ENCODE data around the gene SLC30A3. TPM values are rescaled to one million over a fixed set of nuclear protein-coding genes. Genes with fewer than 3 reads are reported as not detected.

Gene SLC30A3
- total RNA-seq, 1 experiment from 2014 or later: 1.5 TPM

DNA sequence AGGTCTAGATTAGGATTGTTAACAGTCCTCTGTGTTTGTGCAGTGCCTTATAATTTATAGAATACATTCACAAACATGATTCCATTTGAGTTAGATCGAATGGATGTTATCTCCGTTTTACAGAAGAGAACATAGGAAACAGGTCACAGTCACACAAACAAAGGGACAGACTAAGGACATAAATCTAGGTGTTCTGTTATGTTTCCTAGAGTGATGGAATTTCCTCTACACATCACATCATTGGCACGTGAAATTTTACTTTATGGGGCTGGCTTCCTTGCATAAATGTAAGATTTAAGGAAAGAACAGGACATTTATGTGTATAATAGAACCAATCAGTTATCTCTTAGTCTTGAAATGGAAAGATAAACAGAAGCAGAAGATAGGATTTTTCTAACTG, 25.8 kb upstream of the SLC30A3 start:
- peaks cover 29% of the 10 kb centered on the region for H3F3A ChIP-seq (ENCODE audit: insufficient read depth, low read depth)

GRCh38 chr2:27285481-27285880, 22.6 kb upstream of the SLC30A3 start:
- CTCF ChIA-PET: no interaction called here

More for the DNA sequence above, 25.8 kb upstream of the SLC30A3 start:
- Histone ChIP-seq H3K9me3 (ENCODE audit: insufficient read depth, low read depth) (no peaks in the 10 kb centered on the region), H3K79me2 (ENCODE audit: low read depth) (no peaks in the 10 kb centered on the region), H3K4me2 (no peak overlapping the region), H3K27me3 (ENCODE audit: insufficient read depth, low read depth) (no peaks in the 10 kb centered on the region), H3K27ac (no peak overlapping the region), H3K9me2 (ENCODE audit: insufficient read depth) (no peaks in the 10 kb centered on the region), H3K36me3 (ENCODE audit: low read depth) (no peaks in the 10 kb centered on the region), H2AFZ (no peak overlapping the region), H3K4me1 (replicated peaks; ENCODE audit: insufficient read depth) (peaks cover 36% of the 10 kb centered on the region), H4K20me1 (ENCODE audit: insufficient read depth) (no peaks in the 10 kb centered on the region), H3K4me3 (no peak overlapping the region)
- BruUV-seq (replicated peaks): no TSS peak
- ChIA-PET CTCF (no interaction called here), POLR2A (ENCODE audit: unreplicated experiment) (no interaction called here)
- TF ChIP-seq EZH2 (IDR thresholded peaks at IDR 0.05; ENCODE audit: low read depth): no peak
- intact Hi-C loops (cut with micrococcal nuclease; ENCODE audit: unreplicated experiment): no loop called here
- DNase-seq: no peak

GRCh38 chr2:27284996-27285395, 22.1 kb upstream of the SLC30A3 start:
- TF ChIP-seq, protein P1, sequence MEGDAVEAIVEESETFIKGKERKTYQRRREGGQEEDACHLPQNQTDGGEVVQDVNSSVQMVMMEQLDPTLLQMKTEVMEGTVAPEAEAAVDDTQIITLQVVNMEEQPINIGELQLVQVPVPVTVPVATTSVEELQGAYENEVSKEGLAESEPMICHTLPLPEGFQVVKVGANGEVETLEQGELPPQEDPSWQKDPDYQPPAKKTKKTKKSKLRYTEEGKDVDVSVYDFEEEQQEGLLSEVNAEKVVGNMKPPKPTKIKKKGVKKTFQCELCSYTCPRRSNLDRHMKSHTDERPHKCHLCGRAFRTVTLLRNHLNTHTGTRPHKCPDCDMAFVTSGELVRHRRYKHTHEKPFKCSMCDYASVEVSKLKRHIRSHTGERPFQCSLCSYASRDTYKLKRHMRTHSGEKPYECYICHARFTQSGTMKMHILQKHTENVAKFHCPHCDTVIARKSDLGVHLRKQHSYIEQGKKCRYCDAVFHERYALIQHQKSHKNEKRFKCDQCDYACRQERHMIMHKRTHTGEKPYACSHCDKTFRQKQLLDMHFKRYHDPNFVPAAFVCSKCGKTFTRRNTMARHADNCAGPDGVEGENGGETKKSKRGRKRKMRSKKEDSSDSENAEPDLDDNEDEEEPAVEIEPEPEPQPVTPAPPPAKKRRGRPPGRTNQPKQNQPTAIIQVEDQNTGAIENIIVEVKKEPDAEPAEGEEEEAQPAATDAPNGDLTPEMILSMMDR (conservative IDR thresholded peaks at IDR 0.05): no peak
- TF ChIP-seq EZH2 (IDR thresholded peaks at IDR 0.05; ENCODE audit: low read depth): no peak
- no peak for DNase-seq
- no peak overlapping the region for H2AFZ ChIP-seq
- H3K27ac ChIP-seq: no peak overlapping the region
- no peak overlapping the region for H3K4me2 ChIP-seq
- intact Hi-C loops (cut with micrococcal nuclease; ENCODE audit: unreplicated experiment): loop anchor here (5.0 kb wide), 1 partner anchor 73 kb away; the partner anchor contains the start of genes ATRAID and SLC5A6
- ChIA-PET CTCF (interaction anchor here (0.6 kb wide), 1 partner anchor 197 kb away, joined by 7 read pairs; no protein-coding TSS in a partner anchor), POLR2A (ENCODE audit: unreplicated experiment) (interaction anchor here (0.6 kb wide), 1 partner anchor 516 kb away, joined by 4 read pairs; no protein-coding TSS in a partner anchor)
- no peaks in the 10 kb centered on the region for H3K79me2 ChIP-seq (ENCODE audit: low read depth)
- BruUV-seq (replicated peaks): no TSS peak
- H3K4me1 ChIP-seq (replicated peaks; ENCODE audit: insufficient read depth): peaks cover 37% of the 10 kb centered on the region
- no peaks in the 10 kb centered on the region for H3K9me2 ChIP-seq (ENCODE audit: insufficient read depth)
- H4K20me1 ChIP-seq (ENCODE audit: insufficient read depth): no peaks in the 10 kb centered on the region
- H3F3A ChIP-seq (ENCODE audit: insufficient read depth, low read depth): peaks cover 30% of the 10 kb centered on the region; the same call in 1 of the 2 replicates
- no peaks in the 10 kb centered on the region for H3K27me3 ChIP-seq (ENCODE audit: insufficient read depth, low read depth)
- H3K4me3 ChIP-seq: no peak overlapping the region
- no peaks in the 10 kb centered on the region for H3K9me3 ChIP-seq (ENCODE audit: insufficient read depth, low read depth)
- H3K36me3 ChIP-seq (ENCODE audit: low read depth): no peaks in the 10 kb centered on the region

More at GRCh38 chr2:27285481-27285880, 22.6 kb upstream of the SLC30A3 start:
- no peak for DNase-seq
- H3K79me2 ChIP-seq (ENCODE audit: low read depth): no peaks in the 10 kb centered on the region
- H3F3A ChIP-seq (ENCODE audit: insufficient read depth, low read depth): peaks cover 30% of the 10 kb centered on the region; the same call in 1 of the 2 replicates
- H3K27ac ChIP-seq: no peak overlapping the region
- intact Hi-C loops (cut with micrococcal nuclease; ENCODE audit: unreplicated experiment): no loop called here
- H3K9me2 ChIP-seq (ENCODE audit: insufficient read depth): no peaks in the 10 kb centered on the region
- no peak overlapping the region for H3K4me2 ChIP-seq
- no peaks in the 10 kb centered on the region for H4K20me1 ChIP-seq (ENCODE audit: insufficient read depth)
- no peaks in the 10 kb centered on the region for H3K27me3 ChIP-seq (ENCODE audit: insufficient read depth, low read depth)
- no peaks in the 10 kb centered on the region for H3K36me3 ChIP-seq (ENCODE audit: low read depth)
- H3K9me3 ChIP-seq (ENCODE audit: insufficient read depth, low read depth): no peaks in the 10 kb centered on the region
- POLR2A ChIA-PET (ENCODE audit: unreplicated experiment): no interaction called here
- no TSS peak for BruUV-seq (replicated peaks)
- TF ChIP-seq EZH2 (IDR thresholded peaks at IDR 0.05; ENCODE audit: low read depth): no peak
- TF ChIP-seq, protein P1 (conservative IDR thresholded peaks at IDR 0.05): no peak
- no peak overlapping the region for H2AFZ ChIP-seq
- H3K4me1 ChIP-seq (replicated peaks; ENCODE audit: insufficient read depth): peaks cover 37% of the 10 kb centered on the region
- H3K4me3 ChIP-seq: no peak overlapping the region

Data from PC-9 (cell line).